C4-2B (cell line): ENCODE data around the gene HOXA2.

Experiments
- H3K27ac ChIP-seq: fragments of 450-650 bp; 2 replicates; pipeline ENCODE4 v1.5.1; 2017
- CTCF ChIP-seq: fragments of 450-650 bp; conservative IDR thresholded peaks from 2 replicates; pipeline ENCODE4 v1.5.1; 2017; ENCODE audit warnings: mild to moderate bottlenecking
- ZFX ChIP-seq: fragments of 450-650 bp; IDR thresholded peaks from 2 replicates; pipeline ENCODE4 v1.6.1; 2017

The HOXA2 gene

GRCh38 chr7:27106181-27106900 lies 3.9 kb upstream of the HOXA2 start:
- TF ChIP-seq CTCF = no peak
- TF ChIP-seq ZFX = no peak
- H3K27ac ChIP-seq = no peak overlapping the region

DNA sequence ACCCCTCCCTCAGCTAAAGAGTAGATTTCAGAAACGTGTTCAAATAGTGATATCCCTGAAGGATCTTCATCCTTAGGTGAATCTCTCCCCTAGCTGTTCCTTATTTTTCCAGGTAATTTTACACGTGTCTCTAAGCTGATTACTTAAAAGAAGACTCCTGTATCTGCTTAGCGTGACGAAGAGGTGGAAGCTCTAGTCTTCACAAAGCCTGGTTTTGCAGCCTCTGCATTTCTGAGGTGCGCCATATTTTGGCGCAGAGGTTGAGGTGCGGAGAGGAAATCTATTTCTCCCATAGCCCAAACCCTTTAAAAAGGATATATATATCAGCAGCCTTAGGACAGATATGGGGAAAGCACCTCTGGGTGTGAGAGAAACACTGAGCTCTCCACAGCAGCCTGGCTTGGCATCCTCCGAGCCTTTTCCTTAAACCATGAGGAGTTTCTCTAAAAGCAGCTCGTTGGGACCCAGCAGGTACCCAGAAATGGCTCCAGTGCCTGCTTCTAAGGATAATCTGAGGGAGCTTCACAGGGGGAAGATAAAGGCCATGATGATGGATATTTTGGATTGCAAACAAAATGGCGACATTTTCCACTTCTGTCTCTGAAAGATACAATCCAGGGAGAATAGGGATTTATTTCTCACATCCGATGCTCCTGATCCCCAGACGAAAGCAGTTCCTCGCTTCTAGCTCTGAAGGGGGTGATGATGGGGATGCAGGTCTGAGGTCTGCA lies 3.0 kb upstream of the HOXA2 start:
- no peak overlapping the region for H3K27ac ChIP-seq
- TF ChIP-seq CTCF (no peak), ZFX (no peak)

- no peak overlapping the region for H3K27ac ChIP-seq
- TF ChIP-seq CTCF (no peak), ZFX (no peak)
These were observed 2.0 kb upstream of the HOXA2 start for GRCh38 chr7:27104341-27105058.

DNA sequence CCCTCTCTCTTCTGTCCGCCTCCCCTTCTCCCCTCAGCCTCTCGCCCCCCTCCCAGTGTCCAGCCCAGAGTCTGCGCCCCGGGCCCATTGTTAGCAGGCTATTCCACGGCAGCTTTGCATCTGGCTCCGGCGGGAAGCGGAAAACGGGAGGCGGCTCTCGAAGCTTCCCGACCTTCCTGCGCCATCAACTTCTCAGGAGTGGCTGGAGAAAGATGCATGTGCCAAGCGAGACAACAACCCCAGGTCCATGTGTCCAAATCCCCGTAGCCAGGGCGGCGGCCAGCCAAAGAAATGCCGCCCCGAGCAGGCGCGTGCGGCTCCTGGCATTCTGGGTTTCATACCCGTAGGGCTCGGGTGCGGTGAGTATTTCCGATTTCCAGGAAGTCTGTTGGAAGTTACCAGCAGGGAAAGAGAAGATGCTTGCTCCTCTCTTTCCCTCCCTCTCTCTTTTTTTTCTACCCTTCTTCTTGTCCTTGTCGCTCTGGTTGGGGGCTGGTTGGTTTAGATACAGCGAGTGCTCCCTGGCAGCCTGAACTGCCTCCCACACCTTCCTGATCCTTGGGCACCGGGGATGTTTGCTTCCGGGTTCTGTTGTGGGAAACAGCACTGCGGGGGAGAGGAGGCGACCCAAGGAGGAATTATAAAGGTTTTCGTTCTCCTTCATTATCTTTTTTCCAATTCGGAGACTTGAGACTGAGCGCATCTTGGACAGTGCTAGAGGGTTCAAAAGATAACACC lies 1.2 kb upstream of the HOXA2 start:
- H3K27ac ChIP-seq = no peak overlapping the region
- TF ChIP-seq CTCF (no peak), ZFX (no peak)

- no peak for TF ChIP-seq ZFX
- TF ChIP-seq CTCF = no peak
- no peak overlapping the region for H3K27ac ChIP-seq
These were observed 414 bp downstream of the HOXA2 start for GRCh38 chr7:27101957-27102580.

GRCh38 chr7:27101171-27101956 lies 1.1 kb downstream of the HOXA2 start:
- TF ChIP-seq CTCF (no peak), ZFX (no peak)
- H3K27ac ChIP-seq = no peak overlapping the region
